GM18867 (cell line): ENCODE results near the gene SUMF2.
"Not testable (repeated sequence)": the region's sequence is repeated elsewhere in the genome, so short reads cannot be mapped to it uniquely, and the experiment has no call there.

Experiments used
- ATAC-seq: cut with Tn5 transposase; IDR thresholded peaks from one replicate; pipeline ENCODE4 v1.9.1; 2021; ENCODE audit warnings: mild to moderate bottlenecking, moderate library complexity; ENCODE audit not compliant: unreplicated experiment

Gene SUMF2

DNA sequence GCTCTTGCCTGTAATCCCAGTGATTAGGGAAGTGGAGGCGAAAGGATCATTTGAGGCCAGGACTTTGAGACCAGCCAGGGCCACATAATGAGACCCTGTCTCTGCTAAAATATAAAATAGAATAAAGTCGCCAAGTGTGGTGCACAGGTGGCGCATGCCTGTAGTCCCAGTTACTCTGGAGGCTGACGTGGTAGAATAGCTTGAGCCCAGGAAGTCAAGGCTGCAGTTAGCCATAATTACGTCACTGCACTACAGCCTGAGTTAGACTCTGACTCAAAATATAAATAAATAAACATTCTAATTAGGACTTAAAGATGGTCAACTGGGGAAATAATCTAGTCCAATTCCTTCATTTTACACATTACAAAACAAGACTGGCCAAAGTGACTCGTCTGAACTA lies 41.4 kb downstream of the SUMF2 start:
- peak; percentile 21 for ATAC-seq

DNA sequence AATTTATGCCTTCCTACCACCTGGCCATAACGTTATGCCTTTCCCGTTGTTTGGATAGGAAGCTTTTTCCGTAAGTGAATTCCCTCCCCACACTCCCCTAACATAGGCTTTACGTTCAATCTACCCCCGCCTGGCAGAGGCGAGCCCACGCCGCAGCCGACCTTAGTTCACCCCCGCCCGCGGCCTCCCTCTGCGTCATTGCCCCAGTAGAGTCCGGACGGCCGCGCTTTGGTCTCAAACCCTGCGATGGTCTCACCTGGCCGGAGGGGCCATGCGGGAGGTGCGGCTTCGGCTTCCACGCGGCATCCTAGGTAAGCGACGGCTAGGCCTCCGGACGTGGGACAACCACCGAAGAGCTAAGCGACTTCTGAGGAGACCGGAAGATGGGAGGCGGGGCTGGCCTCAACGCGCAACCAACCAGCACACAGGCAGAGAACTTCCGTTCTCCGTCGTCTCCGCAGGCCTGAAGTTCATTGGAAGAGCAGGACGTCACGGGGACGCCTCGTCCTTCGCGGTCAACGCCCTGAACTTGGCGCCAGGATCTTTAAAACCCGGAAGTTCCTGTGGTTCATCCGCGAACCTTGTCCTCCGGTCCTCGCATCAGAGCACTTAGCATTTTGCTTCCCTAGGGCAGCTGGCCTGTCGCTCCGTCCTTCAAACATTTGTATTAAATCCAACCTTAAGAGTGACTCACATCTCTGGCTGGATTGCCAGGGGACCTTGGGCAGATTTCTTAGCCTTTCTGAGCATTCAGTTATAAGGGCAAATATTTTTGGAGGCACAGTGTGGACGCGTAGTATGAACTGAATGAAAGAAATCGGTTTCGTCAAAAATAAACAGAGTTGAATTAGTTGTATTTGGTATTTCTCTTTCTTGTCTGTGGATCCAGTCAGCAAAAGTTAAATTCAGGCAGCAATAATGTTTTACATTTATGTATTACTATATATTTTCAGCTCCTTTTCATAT lies 42.3 kb downstream of the SUMF2 start, which contains the start of gene CHCHD2:
Gene CHCHD2 (minus strand): TSS at position 369 of the 966 bp plus-strand sequence. CDS start 63 bp downstream, at position 306.
- peak; percentile 99 for ATAC-seq

DNA sequence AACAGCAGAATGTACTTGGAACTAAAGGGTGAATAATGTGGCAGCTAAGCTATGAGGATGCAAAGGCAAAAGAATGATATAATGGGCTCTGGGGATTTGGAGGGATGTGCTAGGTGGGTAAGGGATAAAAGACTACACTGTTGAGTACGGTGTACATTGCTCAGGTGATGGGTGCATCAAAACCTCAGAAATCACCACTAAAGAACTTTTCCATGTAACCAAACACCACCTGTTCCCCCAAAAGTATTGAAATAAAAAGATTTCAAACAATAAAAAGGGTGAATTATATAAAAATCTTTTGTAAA lies 43.8 kb downstream of the SUMF2 start:
- no peak for ATAC-seq

DNA sequence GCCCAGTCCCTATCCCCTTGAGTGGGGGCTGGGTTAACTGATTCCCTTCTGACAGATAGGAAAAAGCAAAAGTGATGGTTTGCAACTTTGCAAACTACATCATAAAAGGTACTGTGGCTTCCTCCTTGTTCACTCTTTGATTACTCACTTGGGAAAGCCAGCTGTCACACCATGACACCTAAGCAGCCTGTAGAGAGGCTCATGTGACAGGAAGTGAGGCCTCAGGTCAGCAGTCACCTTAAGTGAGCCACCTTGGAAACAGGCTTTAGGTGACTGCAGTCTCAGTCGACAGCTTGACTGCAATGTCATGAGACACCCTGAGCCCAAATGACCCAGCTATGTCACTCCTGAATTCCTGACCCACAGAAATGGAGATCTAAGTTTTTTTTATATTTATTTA lies 46.5 kb downstream of the SUMF2 start:
- ATAC-seq: no peak

DNA sequence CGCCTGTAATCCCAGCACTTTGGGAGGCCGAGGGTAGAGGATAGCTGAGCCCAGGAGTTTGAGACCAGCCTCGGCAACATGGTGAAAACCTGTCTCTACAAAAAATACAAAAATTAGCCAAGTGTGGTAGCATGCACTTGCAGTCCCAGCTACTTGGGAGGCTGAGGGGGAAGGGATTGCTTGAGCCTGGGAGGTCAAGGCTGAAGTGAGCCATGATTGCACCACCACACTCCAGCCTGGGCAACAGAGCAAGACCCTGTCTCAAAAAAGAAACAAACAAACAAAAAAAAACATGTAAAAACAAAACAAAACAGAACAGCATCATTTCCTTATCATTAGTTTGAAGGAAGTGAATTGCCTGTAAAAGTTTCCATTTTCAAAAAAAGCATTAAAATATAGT lies 48.2 kb downstream of the SUMF2 start:
- not testable (repeated sequence) for ATAC-seq

DNA sequence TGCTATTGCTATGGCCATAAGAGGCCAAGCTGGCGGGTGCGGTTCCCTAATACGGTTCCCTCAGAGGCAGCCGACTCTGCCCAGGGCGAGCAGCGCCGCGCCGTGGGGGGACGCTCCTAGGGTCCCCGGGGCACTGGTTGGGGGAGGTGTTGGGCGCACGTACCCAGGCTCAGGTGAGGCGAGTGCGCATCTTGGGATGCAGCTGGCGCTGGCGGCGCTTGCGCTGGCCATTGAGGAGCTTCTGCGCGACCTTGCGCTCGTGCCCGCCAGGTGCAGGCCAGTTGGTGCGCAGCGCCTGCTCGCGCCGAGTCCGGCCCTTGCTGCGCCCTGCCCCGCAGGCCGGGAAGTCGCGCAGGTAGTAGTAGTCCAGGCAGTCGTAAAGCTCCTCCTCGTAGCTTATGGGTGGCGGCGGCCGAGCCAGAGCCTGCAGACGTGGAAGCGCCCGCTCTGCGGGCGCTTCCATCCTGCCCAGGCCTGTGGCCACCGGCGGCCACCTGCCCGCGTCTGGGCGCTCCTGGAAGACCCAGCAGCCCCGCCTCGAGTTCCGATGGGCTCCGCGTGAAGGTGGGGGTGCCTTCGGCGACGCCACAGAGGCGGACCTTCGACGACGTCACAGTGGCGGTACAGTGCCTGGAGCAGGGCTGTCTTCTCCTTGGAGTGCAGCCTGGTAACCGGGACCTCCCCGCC lies 51.9 kb downstream of the SUMF2 start, which contains the start of gene NUPR2:
Gene NUPR2 (minus strand): TSS at position 566 of the 687 bp plus-strand sequence. CDS start 103 bp downstream, at position 463.
- no peak for ATAC-seq

DNA sequence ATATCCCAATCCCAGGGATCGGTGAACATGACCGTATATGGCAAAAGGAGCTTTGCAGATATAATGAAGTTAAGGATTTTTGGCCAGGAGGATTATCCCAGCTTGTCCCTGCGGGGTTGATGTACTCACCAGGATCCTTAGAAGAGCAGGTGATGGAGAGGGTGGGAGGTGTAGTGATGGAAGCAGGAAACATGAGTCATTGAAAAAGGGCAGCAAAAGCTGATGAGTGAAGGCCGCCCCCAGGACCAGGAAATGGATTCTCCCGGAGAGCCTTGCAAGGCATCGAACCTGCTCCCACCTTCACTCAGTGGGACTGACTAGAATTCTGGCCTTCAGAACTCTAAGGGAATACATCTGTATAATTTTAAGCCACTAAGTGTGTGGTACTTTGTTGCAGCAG lies 57.4 kb downstream of the SUMF2 start:
- ATAC-seq: no peak

DNA sequence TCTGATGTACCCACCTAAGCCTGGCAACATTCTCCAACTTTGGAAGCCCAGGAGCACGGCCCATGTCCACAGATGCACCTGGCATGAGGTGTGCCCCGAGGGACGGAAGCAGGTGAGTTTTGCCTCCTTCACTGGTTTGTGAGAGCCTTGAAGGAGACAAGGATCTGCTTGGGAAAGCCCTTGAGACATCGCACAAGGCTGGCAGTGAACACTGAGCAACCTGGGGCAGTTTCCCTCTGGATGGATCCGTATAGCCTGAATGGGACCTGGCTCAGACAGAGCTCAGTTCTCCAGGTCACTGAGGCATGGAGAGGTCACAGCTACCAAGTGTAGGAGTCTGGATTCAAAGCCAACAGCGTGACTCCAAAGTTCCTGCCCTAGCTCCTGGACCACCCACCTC lies 60.9 kb downstream of the SUMF2 start:
- no peak for ATAC-seq

DNA sequence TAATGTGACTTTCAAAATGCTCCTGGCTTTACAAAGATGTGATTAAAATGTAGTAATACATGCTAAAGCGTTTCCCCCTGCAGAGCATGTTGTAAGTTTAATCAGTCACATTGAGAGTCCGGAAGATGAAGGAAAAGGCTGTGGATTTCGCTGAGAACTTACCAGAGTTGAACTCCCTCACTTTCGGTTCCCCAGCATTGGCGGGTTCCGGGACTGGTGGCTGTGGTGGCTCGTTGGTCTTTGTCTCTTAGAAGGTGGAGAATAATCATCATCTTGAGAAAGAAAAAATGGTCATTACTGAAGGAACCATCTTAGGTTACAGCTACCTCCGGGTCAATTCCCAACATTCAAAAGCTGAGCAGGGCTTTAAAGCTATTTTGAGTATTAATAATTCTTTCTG lies 61.7 kb downstream of the SUMF2 start:
- no peak for ATAC-seq

DNA sequence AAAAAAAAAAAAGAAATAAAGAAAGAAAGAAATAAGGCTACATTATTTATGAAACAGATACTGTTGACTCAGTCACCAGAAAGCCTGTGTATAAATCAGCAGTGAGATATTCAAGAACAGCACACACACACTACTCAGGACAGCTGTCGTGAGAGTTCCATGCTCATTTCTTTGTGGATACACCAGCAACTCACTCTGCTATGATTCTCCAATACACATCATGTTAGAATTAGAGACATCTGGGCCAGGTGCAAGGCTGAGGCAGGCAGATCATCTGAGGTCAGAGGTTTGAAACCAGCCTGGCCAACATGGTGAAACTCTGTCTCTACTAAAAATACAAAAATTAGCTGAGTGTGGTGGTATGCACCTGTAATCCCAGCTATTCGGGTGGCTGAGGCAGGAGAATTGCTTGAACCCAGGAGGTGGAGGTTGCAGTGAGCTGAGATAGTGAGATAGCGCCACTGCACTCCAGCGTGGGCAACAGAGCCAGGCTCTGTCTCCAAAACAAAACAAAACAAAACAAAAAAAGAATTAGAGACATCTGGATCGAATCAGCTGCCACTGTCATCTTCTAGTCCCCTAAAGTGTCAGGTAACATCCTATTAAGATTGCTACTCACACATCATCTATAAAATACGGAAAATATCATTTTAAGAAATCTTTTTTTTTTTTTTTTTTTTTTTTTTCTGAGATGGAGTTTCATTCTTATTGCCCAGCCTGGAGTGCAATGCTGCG lies 63.3 kb downstream of the SUMF2 start:
- no peak for ATAC-seq
